ENCODE results near the gene TTC31.
"Not testable (repeated sequence)": the region's sequence is repeated elsewhere in the genome, so short reads cannot be mapped to it uniquely, and the experiment has no call there.

TTC31 gene

GRCh38 chr2:74457549-74458131 lies 25.2 kb upstream of the TTC31 start:
- peak; percentile 72 for DNase-seq

GRCh38 chr2:74458132-74458937 lies 24.5 kb upstream of the TTC31 start, which contains the start of gene WBP1:
Gene WBP1 (plus strand): TSS chr2:74458438. CDS start chr2:74458603, 165 bp downstream.
- peak; percentile 96 for DNase-seq

GRCh38 chr2:74458938-74459363 lies 23.9 kb upstream of the TTC31 start:
- no peak for DNase-seq

GRCh38 chr2:74459503-74460118 lies 23.3 kb upstream of the TTC31 start:
- DNase-seq = not testable (repeated sequence)

- DNase-seq = not testable (repeated sequence)
Observed at GRCh38 chr2:74460187-74460586, 22.7 kb upstream of the TTC31 start.

- DNase-seq = no peak
Observed at GRCh38 chr2:74461187-74462053, 21.5 kb upstream of the TTC31 start.

- DNase-seq = no peak
Observed at GRCh38 chr2:74462054-74462785, 20.7 kb upstream of the TTC31 start.

- DNase-seq = no peak
Observed at GRCh38 chr2:74462786-74463105, 20.1 kb upstream of the TTC31 start.

- no peak for DNase-seq
Observed at GRCh38 chr2:74464406-74464805, 18.5 kb upstream of the TTC31 start.

- not testable (repeated sequence) for DNase-seq
Observed at GRCh38 chr2:74470742-74471141, 12.1 kb upstream of the TTC31 start.

- no peak for DNase-seq
Observed at GRCh38 chr2:74471332-74472065, 11.4 kb upstream of the TTC31 start.

GRCh38 chr2:74472086-74472944 lies 10.6 kb upstream of the TTC31 start, which contains the start of gene MRPL53:
Gene MRPL53 (minus strand): TSS chr2:74472680. CDS start chr2:74472660, 20 bp downstream.
- DNase-seq = peak; percentile 99

- DNase-seq = no peak
Observed at GRCh38 chr2:74472945-74473258, 10.0 kb upstream of the TTC31 start.

GRCh38 chr2:74474481-74474880 lies 8.4 kb upstream of the TTC31 start:
- DNase-seq = no peak

- no peak for DNase-seq
Observed at GRCh38 chr2:74474899-74475298, 8.0 kb upstream of the TTC31 start.

GRCh38 chr2:74481431-74481830 lies 1.4 kb upstream of the TTC31 start:
- DNase-seq = no peak

- no peak for DNase-seq
Observed at GRCh38 chr2:74481961-74482800, 700 bp upstream of the TTC31 start.

GRCh38 chr2:74483675-74484164 lies 839 bp downstream of the TTC31 start:
- not testable (repeated sequence) for DNase-seq

GRCh38 chr2:74486141-74486540 lies 3.3 kb downstream of the TTC31 start:
- DNase-seq = no peak
